K562 (cell line): ENCODE data around the gene TCFL5. TPM values are rescaled to one million over a fixed set of nuclear protein-coding genes. Genes with fewer than 3 reads are reported as not detected.

Source experiments
- ATF3 ChIP-seq, 2 experiments: fragments of 450-650 bp in 1 of 2; sonication (generic) in 1 of 2; formaldehyde crosslinking in 1 of 2; IDR thresholded peaks in 1 of 2; conservative IDR thresholded peaks in 1 of 2; 2 replicates each; pipeline versions ENCODE4 v1.6.1 to v1.8.1; 2016 to 2023; ENCODE audit warnings: mild to moderate bottlenecking in 2 of 2, moderate library complexity in 2 of 2, inconsistent platforms in 1 of 2, missing genetic modification reagents in 1 of 2
- ATF6 ChIP-seq: sonication (generic); formaldehyde crosslinking; IDR thresholded peaks from 2 replicates; pipeline ENCODE4 v1.4.0; 2020; ENCODE audit warnings: mild to moderate bottlenecking, missing genetic modification reagents
- FOXJ2 ChIP-seq: fragments of 200-800 bp; sonication (Bioruptor generic); IDR thresholded peaks from 2 replicates; pipeline ENCODE4 v1.6.1; 2016; ENCODE audit warnings: missing genetic modification characterization, missing compliant biosample characterization
- POLR2A ChIP-seq: fragments of 450-650 bp; conservative IDR thresholded peaks from 2 replicates; pipeline ENCODE4 v1.6.1; 2016
- PRDM10 ChIP-seq: fragments of 450-650 bp; IDR thresholded peaks from 2 replicates; pipeline ENCODE4 v1.6.1; 2018; ENCODE audit not compliant: partially characterized antibody
- RBFOX2 ChIP-seq: fragments of 200-400 bp; formaldehyde crosslinking; IDR thresholded peaks from 2 replicates; pipeline ENCODE4 v1.6.1; 2017; ENCODE audit warnings: low read depth, mild to moderate bottlenecking, low read length, moderate library complexity
- REST ChIP-seq, 2 experiments: fragments of 450-650 bp; formaldehyde crosslinking in 1 of 2; IDR thresholded peaks; 2 replicates each; pipeline versions ENCODE4 v1.4.0 to v1.6.1; 2014 to 2020; ENCODE audit warnings: mild to moderate bottlenecking in 2 of 2, borderline replicate concordance in 1 of 2, low read depth in 1 of 2
- TCF15 ChIP-seq: fragments of 250-450 bp; sonication (Bioruptor Pico); IDR thresholded peaks from 2 replicates; pipeline ENCODE4 v1.8.0; 2022; ENCODE audit warnings: moderate library complexity, mild to moderate bottlenecking, inconsistent platforms
- TRIM24 ChIP-seq, 2 experiments: fragments of 450-650 bp; IDR thresholded peaks; 2 replicates each; pipeline ENCODE4 v1.6.1; 2016
- ZBTB17 ChIP-seq: fragments of 450-650 bp; formaldehyde crosslinking; IDR thresholded peaks from 2 replicates; pipeline ENCODE4 v1.4.0; 2020; ENCODE audit warnings: mild to moderate bottlenecking
- ZNF696 ChIP-seq: fragments of 250-450 bp; sonication (Bioruptor Pico); conservative IDR thresholded peaks from 2 replicates; pipeline ENCODE4 v1.4.0; 2020; ENCODE audit warnings: mild to moderate bottlenecking, moderate library complexity
- polyA plus RNA-seq, 8 experiments: library from polyadenylated mRNA; depleted of rRNA in 4 of 8; stranded (reverse) in 5 of 8; unstranded in 3 of 8; fragments of >200 nt; fragmentation: Nextera tagmentation in 2 of 8; fragmentation: Illumina TruSeq in 1 of 8; extraction: Ambion mirVana in 2 of 8; extraction: Trizol in 1 of 8; gene quantifications; 2 replicates each; pipeline versions ENCODE4 v1.2.1 to v1.2.3, GENCODE V29; 2011 to 2014; ENCODE audit warnings: inconsistent platforms in 1 of 8, missing spikeins in 1 of 8
- total RNA-seq, 7 experiments: library from RNA; depleted of rRNA in 6 of 7; stranded (reverse); fragments of >200 nt in 6 of 7; fragmentation: Illumina TruSeq in 2 of 7; extraction: Trizol in 2 of 7; gene quantifications; 2 replicates each; pipeline versions ENCODE4 v1.2.1 to v1.2.3, GENCODE V29; 2011 to 2021; ENCODE audit warnings: low replicate concordance in 1 of 7

The TCFL5 gene
- total and polyA plus RNA-seq, 9 of the 15 experiments (the other 6 are each of a cell fraction or from before 2014, with no cell fraction given) = 1.00 to 12.6 (median 9.1) TPM

- no peak for TF ChIP-seq ATF6 (CRISPR knock-in tag)
- TF ChIP-seq RBFOX2 = peak; percentile 54
- TF ChIP-seq PRDM10 = no peak
- no peak for TF ChIP-seq FOXJ2
- no peak for TF ChIP-seq TCF15 (CRISPR knock-in tag)
- no peak for TF ChIP-seq ATF3 (IDR thresholded peaks at IDR 0.05)
- TF ChIP-seq ATF3 (CRISPR knock-in tag; conservative IDR thresholded peaks at IDR 0.05) = no peak
- no peak for TF ChIP-seq REST (IDR thresholded peaks at IDR 0.05; ENCODE audit: borderline replicate concordance)
- TF ChIP-seq REST (CRISPR knock-in tag; IDR thresholded peaks at IDR 0.05; ENCODE audit: low read depth) = no peak
- TF ChIP-seq ZBTB17 = no peak
- no peak for TF ChIP-seq ZNF696 (CRISPR knock-in tag)
- TF ChIP-seq POLR2A = no peak
- no peak for TF ChIP-seq TRIM24 (IDR thresholded peaks at IDR 0.05)
Observed at GRCh38 chr20:62812181-62812906, 49.3 kb downstream of the TCFL5 start (continued).
